ENCODE results near the gene LACRT. TPM values are rescaled to one million over a fixed set of nuclear protein-coding genes. Genes with fewer than 3 reads are reported as not detected.

The LACRT gene
- total and polyA plus RNA-seq, 4 donors = not detected

- peaks cover 8 to 41% (median 24%) of the 10 kb centered on the region in 4 donors for H3K4me1 ChIP-seq (ENCODE audit: control insufficient read depth in 4 of 4, insufficient read depth in 4 of 4, low read length in 3 of 4)
- H3K9me3 ChIP-seq (ENCODE audit: control insufficient read depth in 4 of 4, low read length in 3 of 4) = no peaks in the 10 kb centered on the region
- no peak overlapping the region for H3K9ac ChIP-seq (ENCODE audit: low read depth in 1 of 2, low read length in 2 of 2)
- TF ChIP-seq FOXA2 (IDR thresholded peaks at IDR 0.05) (no peak), ZBTB33 (IDR thresholded peaks at IDR 0.05) (no peak), YY1 (IDR thresholded peaks at IDR 0.05) (no peak), JUND (IDR thresholded peaks at IDR 0.05) (no peak), TAF1 (conservative IDR thresholded peaks at IDR 0.05) (no peak), FOXA1 (IDR thresholded peaks at IDR 0.05) (no peak), HNF4G (IDR thresholded peaks at IDR 0.05) (no peak), GABPA (IDR thresholded peaks at IDR 0.05 in 1 of 2, conservative IDR thresholded peaks at IDR 0.05 in 1 of 2) (no peak), SP1 (IDR thresholded peaks at IDR 0.05) (no peak), RXRA (IDR thresholded peaks at IDR 0.05) (no peak), CTCF (IDR thresholded peaks at IDR 0.05; ENCODE audit: low read depth, low read length, missing input control) (no peak), RAD21 (IDR thresholded peaks at IDR 0.05) (no peak), NR2F2 (IDR thresholded peaks at IDR 0.05) (no peak), HNF4A (conservative IDR thresholded peaks at IDR 0.05) (no peak)
- H3K27ac ChIP-seq (ENCODE audit: low read depth in 1 of 2, low read length in 2 of 2) = no peak overlapping the region
- peaks cover 3 to 21% (median 14%) of the 10 kb centered on the region in 4 donors for H3K36me3 ChIP-seq (ENCODE audit: control insufficient read depth in 4 of 4, insufficient read depth in 3 of 4, low read depth in 1 of 4, low read length in 3 of 4)
- H3K4me3 ChIP-seq (ENCODE audit: low read depth in 1 of 3, low read length in 3 of 3) = peak overlapping the region in 2 of 3 donors; percentile 14 to 82
- WGBS = 88% methylated on average over 2 of the region's 2 CpGs
- no peak for DNase-seq (ENCODE audit: low spot score)
- H3K27me3 ChIP-seq (ENCODE audit: control insufficient read depth in 4 of 4, insufficient read depth in 4 of 4, low read length in 3 of 4) = no peaks in the 10 kb centered on the region
Observed at GRCh38 chr12:54586620-54587019, 48.1 kb downstream of the LACRT start.

- Histone ChIP-seq H3K36me3 (ENCODE audit: control insufficient read depth in 4 of 4, insufficient read depth in 3 of 4, low read depth in 1 of 4, low read length in 3 of 4) (peaks cover 5 to 28% (median 17%) of the 10 kb centered on the region in 4 donors), H3K27ac (ENCODE audit: low read depth in 1 of 2, low read length in 2 of 2) (no peak overlapping the region), H3K9ac (ENCODE audit: low read depth in 1 of 2, low read length in 2 of 2) (no peak overlapping the region), H3K4me3 (ENCODE audit: low read depth in 1 of 3, low read length in 3 of 3) (no peak overlapping the region), H3K9me3 (ENCODE audit: control insufficient read depth in 4 of 4, low read length in 3 of 4) (no peaks in the 10 kb centered on the region), H3K27me3 (ENCODE audit: control insufficient read depth in 4 of 4, insufficient read depth in 4 of 4, low read length in 3 of 4) (no peaks in the 10 kb centered on the region), H3K4me1 (ENCODE audit: control insufficient read depth in 4 of 4, insufficient read depth in 4 of 4, low read length in 3 of 4) (peaks cover 8 to 41% (median 24%) of the 10 kb centered on the region in 4 donors)
- TF ChIP-seq ZBTB33 (IDR thresholded peaks at IDR 0.05) (no peak), RXRA (IDR thresholded peaks at IDR 0.05) (no peak), JUND (IDR thresholded peaks at IDR 0.05) (no peak), HNF4A (conservative IDR thresholded peaks at IDR 0.05) (no peak), RAD21 (IDR thresholded peaks at IDR 0.05) (no peak), HNF4G (IDR thresholded peaks at IDR 0.05) (no peak), SP1 (IDR thresholded peaks at IDR 0.05) (no peak), REST (IDR thresholded peaks at IDR 0.05) (no peak), GABPA (IDR thresholded peaks at IDR 0.05 in 1 of 2, conservative IDR thresholded peaks at IDR 0.05 in 1 of 2) (no peak), YY1 (IDR thresholded peaks at IDR 0.05) (no peak), FOXA1 (IDR thresholded peaks at IDR 0.05) (no peak), FOXA2 (IDR thresholded peaks at IDR 0.05) (no peak)
- no peak for DNase-seq (ENCODE audit: low spot score)
- WGBS = 85% methylated on average over 2 of the region's 2 CpGs
Observed at GRCh38 chr12:54585243-54585642, 49.5 kb downstream of the LACRT start.
